ENCODE data around the gene ARHGEF4. TPM values are rescaled to one million over a fixed set of nuclear protein-coding genes. Genes with fewer than 3 reads are reported as not detected.

Gene ARHGEF4
- total RNA-seq, 1 experiment from 2014 or later, result 12.6 TPM

- Histone ChIP-seq H4K8ac (replicated peaks; ENCODE audit: insufficient read length, low read depth, low read length) (no peak overlapping the region), H3K27ac (ENCODE audit: insufficient read length, low read depth, low read length) (no peak overlapping the region), H2BK15ac (ENCODE audit: low read depth, low read length) (no peak overlapping the region), H3K23ac (ENCODE audit: insufficient read length, low read depth, low read length) (no peak overlapping the region), H2BK120ac (ENCODE audit: low read depth, low read length, poor library complexity, severe bottlenecking) (no peak overlapping the region), H4K5ac (ENCODE audit: insufficient read length, low read depth, low read length) (no peak overlapping the region), H3K56ac (ENCODE audit: insufficient read length, low read depth, low read length) (no peak overlapping the region), H3T11ph (ENCODE audit: low read length) (no peak overlapping the region), H4K20me1 (ENCODE audit: control insufficient read depth, insufficient read depth, insufficient read length) (no peaks in the 10 kb centered on the region), H3K27me3 (ENCODE audit: insufficient read depth, low read length) (no peaks in the 10 kb centered on the region), H2AFZ (ENCODE audit: low read length) (no peak overlapping the region), H3K9me3 (ENCODE audit: control insufficient read depth, low read depth, low read length) (no peaks in the 10 kb centered on the region), H3K9ac (ENCODE audit: extremely low read depth, insufficient read length, low read length) (no peak overlapping the region), H3K79me1 (ENCODE audit: insufficient read depth, low read depth, low read length, poor library complexity, severe bottlenecking) (no peaks in the 10 kb centered on the region), H2BK20ac (ENCODE audit: low read depth, low read length, poor library complexity, severe bottlenecking) (no peak overlapping the region), H3K4me1 (ENCODE audit: insufficient read depth, low read length) (no peaks in the 10 kb centered on the region; the same call in 1 of the 2 replicates), H2BK12ac (ENCODE audit: insufficient read length, low read depth, low read length) (no peak overlapping the region), H3K79me2 (ENCODE audit: insufficient read depth, low read length) (no peaks in the 10 kb centered on the region), H3K14ac (ENCODE audit: insufficient read depth, low read length) (no peak overlapping the region), H2BK5ac (ENCODE audit: insufficient read length, low read length) (no peak overlapping the region), H4K91ac (ENCODE audit: insufficient read length, low read depth, low read length) (no peak overlapping the region), H2AK5ac (ENCODE audit: insufficient read length, low read length) (no peak overlapping the region), H3K4me2 (ENCODE audit: insufficient read depth, insufficient read length, low read length) (no peak overlapping the region), H3K4ac (ENCODE audit: low read depth, low read length) (no peak overlapping the region), H3K23me2 (ENCODE audit: insufficient read length, low read depth, low read length, poor library complexity, severe bottlenecking) (no peaks in the 10 kb centered on the region), H3K18ac (ENCODE audit: insufficient read length, low read depth, low read length) (no peak overlapping the region)
- no peak for DNase-seq
- Mint-ChIP-seq H3K4me3 (peak overlapping the region in 1 of 2 experiments; percentile 39; a peak in 1 of 5 replicates), H3K4me1 (peaks cover 5% of the 10 kb centered on the region in 2 experiments; a peak in 3 of 4 replicates), H3K36me3 (ENCODE audit: insufficient read depth in 1 of 3, low read depth in 3 of 3) (peaks cover 0 to 2% (median 0%) of the 10 kb centered on the region in 3 experiments; a peak in 1 of 7 replicates), H3K27me3 (ENCODE audit: low read depth) (no peaks in the 10 kb centered on the region; the same call in 1 of the 2 replicates), H3K9me3 (peaks cover 0 to 3% of the 10 kb centered on the region in 2 experiments; a peak in 3 of 5 replicates), H3K27ac (no peak overlapping the region)
- TF ChIP-seq CTCF (conservative IDR thresholded peaks at IDR 0.05), result no peak
- no CpG with 5 or more reads among the region's 4 CpGs for WGBS (ENCODE audit: extremely low coverage, insufficient read length, low lambda C conversion rate)
Observed at GRCh38 chr2:130806370-130806769, 30.3 kb upstream of the ARHGEF4 start.
